ENCODE results near the gene LSP1. TPM values are rescaled to one million over a fixed set of nuclear protein-coding genes. Genes with fewer than 3 reads are reported as not detected.

LSP1 gene
- polyA plus RNA-seq, 4 donors: 4.5 to 45.1 (median 22.3) TPM

GRCh38 chr11:1924181-1924580 lies 71.3 kb downstream of the LSP1 start:
- H3K9me3 ChIP-seq (ENCODE audit: control insufficient read depth in 2 of 2, insufficient read depth in 1 of 2, low read depth in 1 of 2, low read length in 1 of 2): no peaks in the 10 kb centered on the region
- peaks cover 0 to 10% (median 0%) of the 10 kb centered on the region in 3 donors for H3K4me1 ChIP-seq (ENCODE audit: control insufficient read depth in 3 of 3, insufficient read depth in 2 of 3, low read depth in 1 of 3, low read length in 2 of 3)
- FAIRE-seq (no peak), DNase-seq (no peak)
- no peaks in the 10 kb centered on the region for H3K27me3 ChIP-seq (ENCODE audit: control insufficient read depth in 3 of 3, insufficient read depth in 3 of 3, low read length in 3 of 3)
- H3K36me3 ChIP-seq (ENCODE audit: control insufficient read depth in 3 of 3, insufficient read depth in 2 of 3, low read depth in 1 of 3, low read length in 3 of 3): no peaks in the 10 kb centered on the region
- H3K27ac ChIP-seq (ENCODE audit: low read depth in 1 of 3, low read length in 2 of 3): no peak overlapping the region
- 18 to 68% (median 44%) methylated on average over 17 of the region's 17 CpGs for WGBS, 3 donors
- H3K4me3 ChIP-seq (ENCODE audit: low read depth in 1 of 3, low read length in 3 of 3): no peak overlapping the region

DNA sequence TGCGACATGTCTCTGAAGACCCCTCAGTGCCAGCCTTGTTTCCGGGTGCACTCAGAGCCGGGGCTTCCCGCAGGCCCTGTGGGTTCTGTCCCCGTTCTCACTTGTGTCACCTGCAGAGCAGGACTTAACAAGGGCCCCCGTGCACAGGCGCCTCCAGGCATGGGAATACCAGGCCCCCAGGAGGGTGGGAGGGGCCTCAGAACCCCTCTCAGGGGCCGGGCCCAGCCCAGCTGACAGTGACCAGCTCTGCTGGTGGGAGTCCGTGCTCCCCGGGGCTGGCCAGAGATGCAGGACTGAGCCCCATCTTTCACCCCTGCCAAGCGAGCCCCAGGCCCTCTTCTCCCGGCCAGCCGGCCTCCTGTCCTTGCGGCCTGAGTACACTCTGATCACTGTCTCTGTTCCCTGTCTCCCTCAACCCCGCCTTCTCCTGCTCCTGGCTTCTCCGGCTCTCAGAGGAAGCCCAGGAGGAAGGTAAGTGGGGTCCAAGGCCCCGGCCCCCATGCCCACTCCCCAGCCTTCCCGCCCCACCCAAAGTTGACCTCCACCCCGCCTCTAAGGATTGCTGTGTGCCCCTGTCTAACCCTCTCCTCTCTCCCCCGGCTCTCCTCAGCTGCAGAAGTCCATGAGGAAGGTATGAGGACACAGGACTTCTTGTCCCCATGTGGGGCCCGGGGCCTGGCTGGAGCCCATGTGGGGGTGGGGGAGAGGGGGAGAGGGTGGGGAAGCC lies 71.9 kb downstream of the LSP1 start:
- H3K4me3 ChIP-seq (ENCODE audit: low read depth in 1 of 3, low read length in 3 of 3): no peak overlapping the region
- no peak overlapping the region for H3K27ac ChIP-seq (ENCODE audit: low read depth in 1 of 3, low read length in 2 of 3)
- H3K36me3 ChIP-seq (ENCODE audit: control insufficient read depth in 3 of 3, insufficient read depth in 2 of 3, low read depth in 1 of 3, low read length in 3 of 3): no peaks in the 10 kb centered on the region
- 67 to 82% (median 71%) methylated on average over 20 to 21 of the region's 21 CpGs for WGBS, 3 donors
- H3K27me3 ChIP-seq (ENCODE audit: control insufficient read depth in 3 of 3, insufficient read depth in 3 of 3, low read length in 3 of 3): no peaks in the 10 kb centered on the region
- H3K9me3 ChIP-seq (ENCODE audit: control insufficient read depth in 2 of 2, insufficient read depth in 1 of 2, low read depth in 1 of 2, low read length in 1 of 2): no peaks in the 10 kb centered on the region
- no peak for DNase-seq
- peaks cover 0 to 10% (median 0%) of the 10 kb centered on the region in 3 donors for H3K4me1 ChIP-seq (ENCODE audit: control insufficient read depth in 3 of 3, insufficient read depth in 2 of 3, low read depth in 1 of 3, low read length in 2 of 3)
- FAIRE-seq: no peak

DNA sequence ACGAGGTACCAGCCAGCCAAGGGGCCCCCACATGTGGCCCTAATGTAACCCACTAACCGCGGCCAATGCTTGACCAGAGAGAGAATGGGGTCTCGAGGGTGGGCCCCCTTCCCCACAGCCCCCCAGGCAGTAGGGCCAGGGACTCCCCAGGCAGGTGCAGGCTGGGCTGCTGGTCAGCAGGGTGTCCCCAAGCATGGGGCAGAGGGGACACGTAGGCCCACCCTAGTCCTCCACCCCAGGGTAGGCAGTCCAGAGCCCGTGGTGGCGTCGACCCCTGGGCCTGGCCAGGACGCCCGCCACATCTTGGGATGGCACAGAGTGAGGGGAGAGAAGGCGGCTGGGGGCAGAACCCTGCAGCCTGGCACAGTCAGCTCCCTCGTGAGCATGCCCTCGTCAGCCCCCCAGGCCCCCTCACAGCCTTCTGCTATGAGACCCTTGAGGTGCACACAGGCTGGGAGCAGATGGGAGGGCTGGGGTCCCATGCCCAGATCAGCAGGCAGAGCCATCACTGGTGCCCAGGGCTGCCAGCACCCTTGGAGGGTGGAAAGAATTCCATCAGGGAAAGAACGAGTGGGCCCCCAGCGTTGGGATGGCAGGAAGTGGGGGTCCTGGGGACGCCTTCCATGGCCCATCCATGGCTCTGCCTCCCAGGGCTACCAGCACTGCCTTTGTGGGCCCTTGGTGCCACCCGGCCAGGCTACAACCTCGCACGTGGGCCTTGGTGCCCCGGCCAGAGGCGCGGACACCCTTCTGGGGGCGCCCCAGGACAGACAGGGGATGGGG lies 72.7 kb downstream of the LSP1 start:
- Histone ChIP-seq H3K4me3 (ENCODE audit: low read depth in 1 of 3, low read length in 3 of 3) (no peak overlapping the region), H3K9me3 (ENCODE audit: control insufficient read depth in 2 of 2, insufficient read depth in 1 of 2, low read depth in 1 of 2, low read length in 1 of 2) (no peaks in the 10 kb centered on the region), H3K27ac (ENCODE audit: low read depth in 1 of 3, low read length in 2 of 3) (no peak overlapping the region), H3K36me3 (ENCODE audit: control insufficient read depth in 3 of 3, insufficient read depth in 2 of 3, low read depth in 1 of 3, low read length in 3 of 3) (no peaks in the 10 kb centered on the region), H3K27me3 (ENCODE audit: control insufficient read depth in 3 of 3, insufficient read depth in 3 of 3, low read length in 3 of 3) (no peaks in the 10 kb centered on the region), H3K4me1 (ENCODE audit: control insufficient read depth in 3 of 3, insufficient read depth in 2 of 3, low read depth in 1 of 3, low read length in 2 of 3) (peaks cover 0 to 10% (median 0%) of the 10 kb centered on the region in 3 donors)
- FAIRE-seq (no peak), DNase-seq (no peak)
- WGBS, 3 donors: 80 to 92% (median 86%) methylated on average over 14 to 23 of the region's 23 CpGs

DNA sequence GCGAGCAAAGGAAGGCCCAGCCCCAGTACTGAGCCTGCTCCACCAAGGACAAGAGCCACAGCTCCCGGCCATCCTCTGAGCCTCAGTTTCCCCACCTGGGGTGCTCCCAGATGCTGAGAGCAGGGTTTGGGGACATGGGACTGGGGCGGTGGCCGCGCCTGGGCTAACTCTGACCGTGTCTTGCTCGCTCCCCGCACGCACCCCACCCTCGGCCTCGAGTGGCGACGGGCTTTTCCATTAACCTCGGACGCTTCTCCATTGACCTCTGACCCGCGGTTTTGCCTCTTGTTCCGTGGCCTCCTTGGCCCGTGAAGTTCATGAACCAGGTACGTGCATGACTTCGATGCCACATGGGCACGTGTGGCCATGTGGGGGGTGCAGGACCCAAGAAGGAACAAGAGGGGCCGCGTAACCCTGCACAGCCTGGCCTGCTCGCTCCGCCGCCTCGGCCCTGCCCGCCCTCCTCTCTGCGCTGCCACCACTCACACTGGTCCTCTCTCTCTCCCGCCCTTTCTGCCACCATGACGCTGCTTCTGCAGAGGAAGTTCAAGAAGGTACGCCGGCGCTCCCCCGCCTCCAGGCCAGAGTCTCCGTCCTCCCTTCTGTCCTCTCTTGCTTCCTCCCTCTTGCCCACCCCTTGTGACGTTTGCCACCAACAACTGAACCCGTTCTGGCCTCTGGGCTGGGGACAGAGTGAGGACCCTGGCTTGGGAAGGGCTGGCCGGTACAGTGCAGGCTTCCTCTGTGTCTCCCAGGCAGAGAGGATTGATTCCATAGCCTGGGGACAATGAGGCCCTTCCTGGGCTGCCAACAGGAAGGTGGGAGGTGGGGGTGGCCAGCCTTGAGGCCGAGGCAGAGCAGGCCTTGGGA lies 73.5 kb downstream of the LSP1 start:
- no peaks in the 10 kb centered on the region for H3K27me3 ChIP-seq (ENCODE audit: control insufficient read depth in 3 of 3, insufficient read depth in 3 of 3, low read length in 3 of 3)
- 78 to 88% (median 79%) methylated on average over 30 to 41 of the region's 41 CpGs for WGBS, 3 donors
- H3K36me3 ChIP-seq (ENCODE audit: control insufficient read depth in 3 of 3, insufficient read depth in 2 of 3, low read depth in 1 of 3, low read length in 3 of 3): no peaks in the 10 kb centered on the region
- no peak overlapping the region for H3K4me3 ChIP-seq (ENCODE audit: low read depth in 1 of 3, low read length in 3 of 3)
- no peak overlapping the region for H3K27ac ChIP-seq (ENCODE audit: low read depth in 1 of 3, low read length in 2 of 3)
- no peaks in the 10 kb centered on the region for H3K9me3 ChIP-seq (ENCODE audit: control insufficient read depth in 2 of 2, insufficient read depth in 1 of 2, low read depth in 1 of 2, low read length in 1 of 2)
- peaks cover 0 to 10% (median 0%) of the 10 kb centered on the region in 3 donors for H3K4me1 ChIP-seq (ENCODE audit: control insufficient read depth in 3 of 3, insufficient read depth in 2 of 3, low read depth in 1 of 3, low read length in 2 of 3)
- FAIRE-seq: no peak
- no peak for DNase-seq

- WGBS, 3 donors: 65 to 67% (median 67%) methylated on average over 25 to 28 of the region's 28 CpGs
- peak in 1 of 2 donors; percentile 21 for DNase-seq
These were observed 74.4 kb downstream of the LSP1 start for GRCh38 chr11:1927026-1927847.

GRCh38 chr11:1927848-1928469 lies 75.1 kb downstream of the LSP1 start:
- Histone ChIP-seq H3K4me3 (ENCODE audit: low read depth in 1 of 3, low read length in 3 of 3) (no peak overlapping the region), H3K27me3 (ENCODE audit: control insufficient read depth in 3 of 3, insufficient read depth in 3 of 3, low read length in 3 of 3) (peaks cover 0 to 7% (median 0%) of the 10 kb centered on the region in 3 donors), H3K4me1 (ENCODE audit: control insufficient read depth in 3 of 3, insufficient read depth in 2 of 3, low read depth in 1 of 3, low read length in 2 of 3) (peaks cover 0 to 16% (median 0%) of the 10 kb centered on the region in 3 donors), H3K36me3 (ENCODE audit: control insufficient read depth in 3 of 3, insufficient read depth in 2 of 3, low read depth in 1 of 3, low read length in 3 of 3) (no peaks in the 10 kb centered on the region), H3K27ac (ENCODE audit: low read depth in 1 of 3, low read length in 2 of 3) (no peak overlapping the region), H3K9me3 (ENCODE audit: control insufficient read depth in 2 of 2, insufficient read depth in 1 of 2, low read depth in 1 of 2, low read length in 1 of 2) (no peaks in the 10 kb centered on the region)
- no peak for FAIRE-seq
- 79 to 86% (median 85%) methylated on average over 15 to 20 of the region's 20 CpGs for WGBS, 3 donors
- DNase-seq: no peak

More at GRCh38 chr11:1927026-1927847, 74.4 kb downstream of the LSP1 start:
- peaks cover 0 to 16% (median 0%) of the 10 kb centered on the region in 3 donors for H3K4me1 ChIP-seq (ENCODE audit: control insufficient read depth in 3 of 3, insufficient read depth in 2 of 3, low read depth in 1 of 3, low read length in 2 of 3)
- no peak overlapping the region for H3K4me3 ChIP-seq (ENCODE audit: low read depth in 1 of 3, low read length in 3 of 3)
- peaks cover 0 to 4% (median 0%) of the 10 kb centered on the region in 3 donors for H3K27me3 ChIP-seq (ENCODE audit: control insufficient read depth in 3 of 3, insufficient read depth in 3 of 3, low read length in 3 of 3)
- H3K9me3 ChIP-seq (ENCODE audit: control insufficient read depth in 2 of 2, insufficient read depth in 1 of 2, low read depth in 1 of 2, low read length in 1 of 2): no peaks in the 10 kb centered on the region
- no peak for FAIRE-seq
- H3K27ac ChIP-seq (ENCODE audit: low read depth in 1 of 3, low read length in 2 of 3): no peak overlapping the region
- H3K36me3 ChIP-seq (ENCODE audit: control insufficient read depth in 3 of 3, insufficient read depth in 2 of 3, low read depth in 1 of 3, low read length in 3 of 3): no peaks in the 10 kb centered on the region

DNA sequence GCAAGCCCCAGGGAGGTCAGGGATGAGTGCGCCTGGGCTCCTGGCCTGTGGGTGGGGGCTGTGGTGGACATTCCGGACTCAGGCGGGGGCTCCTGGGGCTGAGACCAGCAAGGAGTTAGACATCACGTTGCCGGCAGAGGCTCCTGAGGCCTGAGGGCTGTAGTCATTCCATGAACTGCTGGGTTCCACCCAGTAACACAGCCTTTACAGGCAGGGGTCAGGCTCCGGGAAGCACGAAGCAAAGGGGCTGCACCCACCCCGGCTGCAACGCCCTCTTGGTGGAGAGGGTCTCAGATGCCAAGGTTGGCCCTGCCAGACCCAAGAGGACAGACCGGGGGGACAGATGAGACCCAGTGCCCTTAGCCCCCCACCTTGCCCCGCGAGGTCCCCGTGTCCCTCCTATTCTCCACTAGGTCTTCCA lies 75.6 kb downstream of the LSP1 start:
- Histone ChIP-seq H3K9me3 (ENCODE audit: control insufficient read depth in 2 of 2, insufficient read depth in 1 of 2, low read depth in 1 of 2, low read length in 1 of 2) (no peaks in the 10 kb centered on the region), H3K4me1 (ENCODE audit: control insufficient read depth in 3 of 3, insufficient read depth in 2 of 3, low read depth in 1 of 3, low read length in 2 of 3) (peaks cover 0 to 16% (median 0%) of the 10 kb centered on the region in 3 donors), H3K27ac (ENCODE audit: low read depth in 1 of 3, low read length in 2 of 3) (no peak overlapping the region), H3K4me3 (ENCODE audit: low read depth in 1 of 3, low read length in 3 of 3) (no peak overlapping the region), H3K36me3 (ENCODE audit: control insufficient read depth in 3 of 3, insufficient read depth in 2 of 3, low read depth in 1 of 3, low read length in 3 of 3) (no peaks in the 10 kb centered on the region), H3K27me3 (ENCODE audit: control insufficient read depth in 3 of 3, insufficient read depth in 3 of 3, low read length in 3 of 3) (peaks cover 0 to 7% (median 0%) of the 10 kb centered on the region in 3 donors)
- no peak for FAIRE-seq
- WGBS, 3 donors: 76 to 82% (median 79%) methylated on average over 13 of the region's 13 CpGs
- no peak for DNase-seq

Data from small intestine (tissue), 7 donors.